GM19099 (cell line): ENCODE data around the gene VPS36.

Experiments used
- POLR2A ChIP-seq: IDR thresholded peaks from 3 replicates; pipeline ENCODE4 v1.6.1; 2011; ENCODE audit warnings: low read depth; ENCODE audit not compliant: insufficient read length; ENCODE audit errors: extremely low read depth

Gene VPS36

DNA sequence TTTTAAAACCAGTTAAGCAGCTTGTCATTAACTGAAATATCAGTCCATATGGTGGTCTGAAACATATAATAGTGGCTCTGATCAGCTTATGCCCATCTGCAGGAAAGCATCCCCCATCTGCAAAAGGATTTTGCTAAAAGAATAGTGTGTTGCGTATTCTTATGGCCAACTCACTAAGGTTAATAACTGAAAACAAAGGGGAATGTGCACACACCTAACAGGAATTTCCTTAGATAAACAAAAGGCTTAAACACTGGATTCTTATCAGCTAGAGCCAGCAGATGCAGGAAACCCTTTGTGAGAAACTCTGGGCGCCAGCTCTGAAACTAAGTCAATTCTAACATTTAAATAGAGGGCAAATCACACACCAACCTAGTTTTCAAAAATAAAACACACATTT, 22.1 kb downstream of the VPS36 start:
- no peak for TF ChIP-seq POLR2A

DNA sequence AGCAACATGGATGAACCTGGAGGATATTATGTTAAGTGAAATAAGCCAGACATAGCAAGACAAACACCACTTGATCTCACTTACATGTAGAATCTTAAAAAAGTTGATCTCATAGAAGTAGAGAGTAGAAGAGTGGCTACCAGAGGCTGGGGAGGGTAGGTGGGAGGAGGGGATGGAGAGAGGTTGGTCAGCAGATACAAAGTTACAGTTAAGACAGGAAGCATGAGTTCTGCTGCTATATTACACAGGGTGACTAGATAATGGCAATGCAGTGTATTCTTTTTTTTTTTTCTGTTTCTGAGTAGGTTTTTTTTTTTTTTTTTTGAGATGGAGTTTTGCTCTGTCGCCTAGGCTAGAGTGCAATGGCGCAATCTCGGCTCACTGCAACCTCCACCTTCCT, 29.2 kb downstream of the VPS36 start:
- no peak for TF ChIP-seq POLR2A

DNA sequence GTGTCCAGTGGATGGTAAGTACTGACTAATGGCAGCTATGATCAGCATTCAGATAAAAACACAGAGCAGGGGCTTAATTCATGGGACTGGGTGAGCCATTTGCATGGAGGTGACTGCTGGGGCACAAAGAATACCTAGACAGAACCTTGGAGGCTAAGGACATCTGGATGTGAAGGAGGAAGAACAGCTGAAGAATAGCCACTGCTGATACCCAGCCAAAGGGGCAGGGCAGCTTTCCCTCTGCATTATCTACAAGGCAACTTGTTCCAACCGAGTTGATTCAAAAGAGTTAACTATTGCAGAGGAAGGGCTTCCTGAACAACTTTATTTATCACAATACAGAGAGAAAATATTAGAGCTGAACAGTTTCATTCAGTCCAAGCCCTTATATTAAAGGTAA, 31.4 kb downstream of the VPS36 start:
- no peak for TF ChIP-seq POLR2A

DNA sequence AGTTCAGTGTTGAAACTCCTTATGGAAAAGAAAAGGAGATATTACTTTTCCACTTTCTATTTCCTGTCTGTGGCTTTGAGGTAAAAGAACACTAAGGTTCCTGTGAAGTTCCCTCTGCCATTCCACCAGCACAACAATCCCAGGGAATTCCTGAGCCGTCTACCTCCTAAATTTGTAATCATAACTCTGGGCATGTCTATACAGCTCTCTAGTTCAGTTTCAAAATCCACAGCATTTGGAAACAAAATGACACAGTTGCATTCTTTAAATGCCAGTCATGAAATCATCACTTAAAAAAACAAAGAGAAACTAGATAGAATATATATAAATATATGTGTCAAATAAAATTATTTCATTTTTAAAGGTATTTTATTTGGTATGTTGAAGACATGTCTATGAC, 35.5 kb downstream of the VPS36 start:
- no peak for TF ChIP-seq POLR2A

DNA sequence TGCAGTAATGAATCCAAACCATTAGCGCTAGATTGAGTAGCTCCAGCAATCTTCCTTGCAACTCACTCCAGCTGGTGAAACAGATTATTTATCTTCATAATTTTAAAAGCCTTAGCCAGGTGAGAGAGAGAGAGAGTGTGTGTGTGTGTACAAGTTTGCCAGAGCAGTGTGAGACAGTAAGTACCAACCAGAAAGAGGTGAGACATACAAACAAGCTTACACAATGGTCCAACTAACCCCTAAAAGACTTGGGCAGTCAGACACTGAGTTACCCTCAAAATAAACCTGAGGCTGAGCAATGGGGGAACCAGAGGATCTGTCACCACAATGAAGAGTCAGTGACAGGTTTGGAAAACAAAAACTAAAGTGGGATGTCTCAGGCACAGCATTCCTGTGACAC, 36.4 kb downstream of the VPS36 start:
- TF ChIP-seq POLR2A = no peak

DNA sequence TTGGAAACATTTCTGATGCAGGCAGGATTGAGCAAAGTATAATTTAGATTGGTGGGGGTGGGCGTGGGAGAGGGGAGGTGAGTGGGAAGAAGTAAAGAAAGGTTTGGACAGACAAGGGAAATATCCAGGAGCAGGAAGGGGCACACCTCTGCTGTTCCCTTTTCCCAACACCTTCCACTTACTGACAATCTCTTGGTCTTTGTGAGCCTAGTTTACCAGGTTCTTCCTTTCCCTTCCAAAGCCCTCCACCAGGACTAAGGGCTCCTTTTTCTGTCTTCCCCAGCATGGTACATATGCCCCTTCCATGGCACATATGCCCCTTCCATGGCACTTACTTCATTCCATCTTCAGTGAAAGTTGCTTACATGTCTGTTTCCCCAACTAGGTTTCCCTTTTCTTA, 38.3 kb downstream of the VPS36 start:
- TF ChIP-seq POLR2A = no peak

DNA sequence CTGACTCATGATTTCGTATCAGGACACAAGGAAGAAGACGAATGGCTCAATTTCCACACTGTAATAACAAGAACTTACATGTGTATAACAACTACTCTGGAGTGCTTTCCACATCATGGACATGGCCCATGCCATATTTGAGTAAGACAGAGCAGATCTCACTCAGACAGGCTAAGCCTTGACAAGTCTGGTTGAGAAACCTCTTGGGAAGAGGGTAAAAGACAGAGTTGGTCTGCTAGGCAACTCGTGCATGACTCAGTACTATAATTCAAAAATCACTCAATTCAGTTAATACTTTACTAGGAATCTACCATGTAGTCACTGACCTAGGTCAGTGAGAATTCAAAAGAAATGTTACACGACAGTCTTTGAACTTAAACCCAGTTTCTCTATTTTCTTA, 38.8 kb downstream of the VPS36 start:
- no peak for TF ChIP-seq POLR2A

DNA sequence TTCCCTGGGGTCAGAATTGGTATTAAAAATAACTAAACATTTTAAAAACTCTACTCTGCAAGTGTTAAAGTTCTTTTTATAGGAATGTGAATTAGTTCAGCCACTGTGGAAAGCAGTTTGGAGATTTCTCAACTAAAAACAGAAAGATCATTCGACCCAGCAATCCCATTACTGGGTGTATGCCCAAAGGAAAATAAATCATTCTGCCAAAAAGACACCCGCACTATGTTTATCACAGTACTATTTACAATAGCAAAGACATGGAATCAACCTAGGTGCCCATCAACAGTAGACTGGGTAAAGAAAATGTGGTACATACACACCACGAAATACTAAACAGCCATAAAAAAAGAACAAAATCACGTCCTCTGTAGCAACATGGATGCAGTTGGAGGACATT, 43.8 kb downstream of the VPS36 start:
- no peak for TF ChIP-seq POLR2A

DNA sequence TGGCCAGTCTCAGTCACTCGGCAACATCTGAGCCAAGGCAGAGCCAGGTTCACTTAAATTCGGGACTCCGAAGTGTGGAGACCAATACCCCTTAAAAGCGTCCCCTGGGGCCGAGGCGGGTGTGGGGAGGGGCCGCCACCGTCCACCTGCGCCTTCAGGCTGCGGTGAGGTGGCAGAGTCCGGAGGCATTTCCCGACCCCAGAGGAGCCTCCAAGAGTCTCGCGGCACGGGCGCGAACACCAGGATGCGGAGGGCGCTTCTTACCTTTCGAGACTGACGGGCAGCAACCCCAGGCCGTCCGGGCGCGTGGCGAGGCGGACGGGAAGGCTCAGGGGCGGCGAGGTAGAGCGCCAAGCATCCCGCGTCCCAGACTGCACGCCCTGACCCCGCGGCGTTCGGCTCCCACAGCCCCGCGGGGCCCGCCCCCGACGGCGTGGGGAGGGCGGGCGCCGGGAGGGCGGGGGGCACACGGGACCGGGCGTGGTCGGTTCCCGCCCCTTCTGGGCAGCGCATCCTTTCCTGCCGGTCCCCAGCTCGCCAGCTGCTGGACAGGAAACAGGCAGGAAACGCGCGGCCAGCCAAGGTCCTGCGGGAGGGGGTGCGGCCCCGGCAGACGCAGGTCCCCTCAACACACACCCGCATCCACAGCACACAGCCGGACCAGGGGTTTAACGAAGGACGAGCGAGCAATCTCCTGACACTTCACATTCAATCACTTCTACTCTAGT, 44.5 kb downstream of the VPS36 start, which contains the start of gene THSD1:
TSS of gene THSD1 (minus strand) at position 406 of the 728 bp plus-strand sequence. CDS start 3,572 bp downstream, outside the sequence.
- TF ChIP-seq POLR2A = no peak

DNA sequence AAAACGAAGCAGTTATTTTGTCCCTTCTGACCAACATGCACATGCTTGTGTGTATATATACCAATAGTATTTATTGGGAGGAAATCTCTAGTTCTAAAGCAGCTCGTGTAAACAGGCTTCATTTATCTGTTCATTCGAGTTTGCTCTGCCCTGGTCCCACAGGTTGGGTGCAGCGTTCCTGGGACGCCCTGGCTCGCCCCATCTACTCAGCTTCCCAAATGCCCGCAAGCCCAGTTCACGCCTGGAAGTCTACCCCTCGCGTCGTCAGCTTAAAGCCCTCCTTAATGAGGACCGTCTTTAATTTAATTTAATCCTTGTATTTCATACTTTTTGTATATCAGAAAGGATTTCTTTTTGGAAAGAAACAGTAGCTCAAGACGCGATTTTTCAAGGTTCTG, 45.1 kb downstream of the VPS36 start:
- no peak for TF ChIP-seq POLR2A

DNA sequence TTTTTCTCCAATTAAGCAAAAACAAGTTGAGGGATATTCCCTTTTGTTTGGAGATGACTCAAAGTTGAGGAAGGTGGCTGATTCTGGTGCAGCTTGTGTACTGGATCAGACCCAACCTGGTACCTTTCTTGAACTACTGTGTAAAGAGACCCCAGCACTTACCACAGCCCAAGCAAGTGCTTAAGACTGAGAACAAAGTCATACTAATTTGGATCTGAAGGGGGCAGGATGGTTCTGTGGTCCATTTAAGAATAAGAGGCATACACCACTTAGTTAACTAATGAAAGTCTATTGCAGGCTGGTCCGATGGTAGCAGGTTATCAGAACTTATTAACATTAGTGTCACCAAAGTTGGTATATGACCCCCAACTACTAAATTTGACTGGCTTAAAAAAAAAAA, 50.7 kb downstream of the VPS36 start:
- TF ChIP-seq POLR2A = no peak

DNA sequence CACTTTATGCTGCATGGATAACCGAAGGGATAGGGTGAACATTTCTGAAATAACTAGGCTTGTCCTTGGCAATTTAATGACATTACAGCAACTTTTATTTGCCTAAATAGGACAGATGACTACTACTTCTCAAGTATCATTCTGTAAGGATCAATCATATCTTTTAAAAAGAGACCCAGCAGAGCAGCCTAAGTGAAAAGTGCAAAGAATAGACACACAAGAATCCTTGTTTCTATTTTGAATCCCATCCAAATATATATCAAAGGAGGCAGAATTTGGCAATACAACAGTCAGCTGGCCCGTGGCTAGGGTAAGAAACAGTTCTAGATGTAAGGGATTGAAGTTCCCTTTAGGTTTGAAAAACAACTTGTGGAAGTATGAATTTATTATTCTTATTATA, 51.4 kb downstream of the VPS36 start:
- TF ChIP-seq POLR2A = no peak

DNA sequence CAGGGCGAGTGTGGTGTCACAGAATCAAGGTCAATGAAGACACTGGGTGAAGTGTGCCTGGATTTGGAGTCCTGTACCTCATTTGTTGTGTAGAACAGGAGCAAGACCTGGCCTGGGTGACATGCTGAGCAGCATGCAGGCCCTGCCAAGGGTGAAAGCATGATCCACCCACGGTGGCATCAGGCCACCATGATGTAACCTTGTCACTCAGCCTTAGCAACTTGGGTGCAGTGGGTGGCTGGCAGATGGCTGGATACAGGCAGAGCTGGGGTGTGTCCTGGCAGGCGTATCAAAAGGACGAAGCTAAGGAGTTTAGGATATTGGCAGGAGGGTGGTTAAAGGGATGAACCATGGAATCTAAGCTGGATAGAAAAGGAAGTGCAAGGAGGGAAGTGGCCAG, 54.7 kb downstream of the VPS36 start:
- no peak for TF ChIP-seq POLR2A

DNA sequence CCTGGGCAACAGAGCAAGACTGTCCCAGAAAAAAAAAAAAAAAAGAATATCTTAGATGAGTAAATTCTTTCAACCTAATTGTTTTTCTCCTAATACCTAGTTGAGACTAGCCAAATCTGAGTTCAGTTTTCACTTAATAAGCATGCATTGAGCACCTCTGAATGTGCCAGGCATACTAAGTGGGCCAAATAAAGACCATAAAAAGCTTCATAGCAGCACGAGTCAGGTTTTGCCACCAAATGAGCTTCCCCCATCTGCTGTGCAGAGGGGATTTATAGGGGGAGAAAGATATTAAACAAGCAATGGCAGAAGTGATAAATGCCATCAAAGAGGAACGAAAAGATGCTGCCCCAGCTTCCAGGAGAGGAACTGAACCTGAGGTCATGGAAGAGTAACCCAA, 55.8 kb downstream of the VPS36 start:
- no peak for TF ChIP-seq POLR2A

DNA sequence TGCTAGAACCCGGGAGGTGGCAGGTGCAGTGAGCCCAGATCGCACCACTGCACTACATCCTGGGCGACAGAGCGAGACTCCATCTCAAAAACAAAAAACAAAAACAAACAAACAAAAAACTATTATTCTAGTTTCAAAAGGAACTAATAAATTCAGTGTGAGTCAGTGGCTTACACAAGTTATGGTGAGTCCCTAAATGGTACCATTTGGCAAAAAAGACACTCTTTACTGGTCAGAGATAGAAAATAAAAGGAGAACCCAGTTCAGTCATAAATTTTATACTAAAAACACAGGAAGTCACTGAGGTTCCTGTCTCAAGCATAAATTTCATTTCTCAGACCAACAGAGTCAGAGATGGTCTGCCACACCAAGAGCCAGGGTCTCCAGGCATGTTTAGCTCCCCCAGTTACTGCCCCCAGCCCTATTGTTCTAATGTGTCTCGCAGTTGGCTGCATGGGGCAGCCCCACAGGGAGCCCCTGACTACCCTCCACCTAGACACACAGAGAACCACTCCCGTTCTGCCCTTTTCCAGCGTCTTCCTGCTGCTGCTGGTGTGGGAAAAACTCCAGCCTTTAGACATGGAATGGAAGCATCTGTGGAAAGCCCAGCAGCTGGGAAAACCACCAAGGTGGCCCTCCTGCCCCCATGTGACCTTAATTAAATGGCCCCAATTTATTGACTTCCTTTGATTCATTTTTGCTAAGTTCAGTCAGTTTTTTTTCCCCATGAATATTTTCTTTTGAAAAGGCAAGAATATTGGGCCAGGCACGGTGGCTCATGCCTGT, 56.7 kb downstream of the VPS36 start:
- no peak for TF ChIP-seq POLR2A

DNA sequence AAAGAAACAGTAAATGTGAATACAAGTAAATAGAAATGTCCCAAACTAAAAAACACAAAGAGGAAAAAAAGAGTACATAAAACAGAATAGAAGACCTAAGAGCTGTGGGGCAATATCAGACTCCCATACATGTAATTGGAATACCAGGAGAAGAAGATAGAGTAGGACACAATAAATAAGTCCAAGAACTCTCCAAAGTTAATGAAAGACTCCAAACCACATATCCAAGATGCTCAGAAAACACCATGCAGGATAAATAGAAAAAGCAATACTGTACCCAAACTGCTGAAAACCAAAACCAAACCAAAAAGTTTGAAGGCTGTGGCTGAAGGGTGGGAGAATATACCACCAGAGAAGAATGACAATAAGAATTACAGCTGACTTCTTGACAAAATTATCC, 62.7 kb downstream of the VPS36 start:
- no peak for TF ChIP-seq POLR2A
